Astrocyte (in vitro differentiated cells and primary cell): ENCODE measurements around the gene CPNE5.

Experiments
- EZH2 ChIP-seq: IDR thresholded peaks from 2 replicates; pipeline ENCODE4 v1.6.1; 2012; ENCODE audit warnings: mild to moderate bottlenecking, low read length, inconsistent platforms; ENCODE audit not compliant: insufficient read depth
- TF ChIP-seq, protein P1 (sequence below): IDR thresholded peaks from 2 replicates; pipeline ENCODE4 v1.5.1; 2011; ENCODE audit warnings: low read depth, mild to moderate bottlenecking, inconsistent platforms, low read length, moderate library complexity; ENCODE audit not compliant: insufficient read depth

DNA sequence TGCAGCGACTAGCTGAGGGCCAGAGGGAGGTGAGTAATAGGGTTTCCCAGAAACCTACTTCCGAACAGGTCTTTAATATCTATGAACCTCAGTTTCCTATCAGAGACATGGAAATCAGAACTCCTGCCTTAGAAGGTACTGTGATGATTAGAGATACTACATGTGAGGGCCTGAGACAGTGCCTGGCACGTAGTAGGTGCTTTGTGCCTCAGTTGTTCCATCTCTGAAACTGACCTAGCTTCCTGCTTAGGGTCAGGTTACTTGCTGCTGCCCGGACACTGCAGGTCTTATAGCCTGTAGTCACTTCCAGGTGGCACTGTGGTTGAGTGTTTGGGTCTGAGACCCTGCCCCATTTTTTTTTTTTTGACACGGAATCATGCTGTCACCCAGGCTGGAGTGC lies 120.7 kb downstream of the CPNE5 start:
- TF ChIP-seq, protein P1, sequence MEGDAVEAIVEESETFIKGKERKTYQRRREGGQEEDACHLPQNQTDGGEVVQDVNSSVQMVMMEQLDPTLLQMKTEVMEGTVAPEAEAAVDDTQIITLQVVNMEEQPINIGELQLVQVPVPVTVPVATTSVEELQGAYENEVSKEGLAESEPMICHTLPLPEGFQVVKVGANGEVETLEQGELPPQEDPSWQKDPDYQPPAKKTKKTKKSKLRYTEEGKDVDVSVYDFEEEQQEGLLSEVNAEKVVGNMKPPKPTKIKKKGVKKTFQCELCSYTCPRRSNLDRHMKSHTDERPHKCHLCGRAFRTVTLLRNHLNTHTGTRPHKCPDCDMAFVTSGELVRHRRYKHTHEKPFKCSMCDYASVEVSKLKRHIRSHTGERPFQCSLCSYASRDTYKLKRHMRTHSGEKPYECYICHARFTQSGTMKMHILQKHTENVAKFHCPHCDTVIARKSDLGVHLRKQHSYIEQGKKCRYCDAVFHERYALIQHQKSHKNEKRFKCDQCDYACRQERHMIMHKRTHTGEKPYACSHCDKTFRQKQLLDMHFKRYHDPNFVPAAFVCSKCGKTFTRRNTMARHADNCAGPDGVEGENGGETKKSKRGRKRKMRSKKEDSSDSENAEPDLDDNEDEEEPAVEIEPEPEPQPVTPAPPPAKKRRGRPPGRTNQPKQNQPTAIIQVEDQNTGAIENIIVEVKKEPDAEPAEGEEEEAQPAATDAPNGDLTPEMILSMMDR: no peak
- no peak for TF ChIP-seq EZH2
